Measurements from ENCODE around the gene SLC43A3. TPM values are rescaled to one million over a fixed set of nuclear protein-coding genes. Genes with fewer than 3 reads are reported as not detected.
"Not testable (repeated sequence)": the region's sequence is repeated elsewhere in the genome, so short reads cannot be mapped to it uniquely, and the experiment has no call there.

The SLC43A3 gene
- total RNA-seq, 2 donors from 2014 or later, result 12.1 to 13.8 TPM

DNA sequence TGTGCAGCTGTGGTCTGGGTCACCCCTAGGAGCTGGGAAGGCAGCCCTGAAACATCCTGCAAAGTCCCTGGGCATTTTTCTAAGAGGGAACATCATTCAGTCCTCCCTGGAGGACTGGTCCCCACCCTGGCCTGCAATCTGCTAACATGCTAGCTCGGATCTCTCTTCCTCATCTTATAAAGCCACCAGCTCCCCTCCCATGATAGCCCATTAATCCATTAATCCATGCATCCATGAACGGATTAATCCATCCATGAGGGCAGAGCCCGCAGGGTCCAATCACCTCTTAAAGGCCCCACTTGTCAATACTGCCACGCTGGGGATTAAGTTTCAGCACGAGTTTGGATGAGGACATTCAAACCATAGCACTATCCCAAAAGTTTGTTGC lies 58.1 kb downstream of the SLC43A3 start:
- Mint-ChIP-seq H3K4me3 (no peak overlapping the region), H3K4me1 (no peaks in the 10 kb centered on the region), H3K36me3 (ENCODE audit: low read depth) (no peaks in the 10 kb centered on the region), H3K27ac (no peak overlapping the region), H3K27me3 (peaks cover 36% of the 10 kb centered on the region)
- ATAC-seq (no peak), DNase-seq (no peak)
- no peaks in the 10 kb centered on the region for H3K9me3 ChIP-seq (ENCODE audit: control insufficient read depth, low read length, poor library complexity, severe bottlenecking)

DNA sequence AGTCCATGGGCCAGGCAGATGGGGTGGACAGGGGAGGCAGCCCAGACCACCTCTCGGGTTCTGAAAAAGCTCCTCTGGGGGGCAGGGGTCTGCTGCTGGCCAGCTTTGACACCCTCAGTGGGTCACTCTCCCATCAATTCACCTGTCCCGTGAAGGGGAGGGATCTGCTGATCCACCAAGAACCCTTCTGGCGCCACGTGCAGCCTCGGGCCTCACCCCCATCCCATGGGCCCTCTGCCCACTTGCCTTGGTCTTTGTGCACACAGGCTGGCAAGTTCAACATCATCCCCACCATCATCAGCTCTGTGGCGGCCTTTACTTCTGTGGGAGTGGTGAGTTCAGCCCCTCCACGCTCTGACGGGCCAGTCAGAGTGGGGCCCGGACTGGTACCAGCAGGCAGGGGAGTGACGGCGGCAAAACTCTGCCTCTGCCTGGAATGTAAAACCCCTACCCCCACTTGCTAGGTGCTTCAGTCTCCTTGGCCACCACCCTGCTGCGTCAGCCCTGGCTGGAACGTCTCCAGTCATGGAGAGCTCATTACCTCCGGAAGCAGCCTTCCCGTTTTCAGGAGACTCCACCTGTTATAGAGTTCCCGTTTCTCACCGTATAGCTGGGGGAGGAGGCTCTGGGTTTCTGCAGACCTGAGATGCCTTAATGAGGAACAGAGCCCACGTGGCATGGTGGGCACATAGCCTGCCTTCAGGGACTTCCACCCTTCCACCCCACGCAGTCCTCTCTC lies 58.6 kb downstream of the SLC43A3 start:
- ATAC-seq (no peak), DNase-seq (no peak)
- Mint-ChIP-seq H3K4me1 (no peaks in the 10 kb centered on the region), H3K4me3 (no peak overlapping the region), H3K36me3 (ENCODE audit: low read depth) (no peaks in the 10 kb centered on the region), H3K27ac (no peak overlapping the region), H3K27me3 (peaks cover 42% of the 10 kb centered on the region)
- no peaks in the 10 kb centered on the region for H3K9me3 ChIP-seq (ENCODE audit: control insufficient read depth, low read length, poor library complexity, severe bottlenecking)

DNA sequence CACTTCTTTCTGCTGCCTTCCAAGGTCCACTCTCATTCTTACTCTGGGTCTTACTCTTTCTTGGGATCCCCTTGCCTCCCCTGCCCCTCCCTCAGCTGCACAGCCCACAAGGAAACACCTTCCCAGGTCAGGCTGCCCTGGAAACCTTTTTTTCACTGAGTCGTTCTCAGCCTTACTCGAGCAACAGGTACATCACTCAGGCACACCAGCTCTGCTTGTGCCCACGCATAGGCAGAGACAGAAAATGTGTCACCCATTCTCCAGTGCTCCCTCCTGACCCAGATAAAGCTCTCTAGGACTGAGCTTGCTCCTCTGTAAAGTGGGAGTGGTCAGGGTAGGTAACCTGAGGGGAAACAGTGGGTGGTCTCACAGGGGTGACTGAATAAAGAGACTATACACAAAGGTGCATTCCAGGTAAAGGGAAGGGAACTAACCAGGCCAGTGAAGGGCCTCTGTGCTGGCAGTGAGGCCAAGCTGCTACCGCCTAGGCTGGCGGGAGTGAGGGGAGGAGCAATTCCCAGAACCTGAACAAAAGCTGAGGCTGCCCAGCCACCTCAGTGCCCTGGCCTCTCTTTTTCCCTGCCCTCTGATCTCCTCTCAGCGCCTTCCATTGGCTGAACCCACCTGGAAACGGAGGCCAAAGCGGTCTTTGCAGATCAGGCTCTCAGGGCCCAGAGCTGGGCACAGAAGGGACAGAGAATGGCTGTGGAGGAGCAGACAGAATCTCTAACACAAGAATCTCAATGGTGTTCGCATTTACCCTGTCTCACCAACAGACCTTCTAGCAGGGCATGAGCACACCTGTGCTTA lies 61.9 kb downstream of the SLC43A3 start:
- Mint-ChIP-seq H3K36me3 (ENCODE audit: low read depth) (no peaks in the 10 kb centered on the region), H3K27ac (no peak overlapping the region), H3K27me3 (peaks cover 47% of the 10 kb centered on the region), H3K4me3 (no peak overlapping the region), H3K4me1 (no peaks in the 10 kb centered on the region)
- no peak for DNase-seq
- H3K9me3 ChIP-seq (ENCODE audit: control insufficient read depth, low read length, poor library complexity, severe bottlenecking), result no peaks in the 10 kb centered on the region
- ATAC-seq, result no peak

DNA sequence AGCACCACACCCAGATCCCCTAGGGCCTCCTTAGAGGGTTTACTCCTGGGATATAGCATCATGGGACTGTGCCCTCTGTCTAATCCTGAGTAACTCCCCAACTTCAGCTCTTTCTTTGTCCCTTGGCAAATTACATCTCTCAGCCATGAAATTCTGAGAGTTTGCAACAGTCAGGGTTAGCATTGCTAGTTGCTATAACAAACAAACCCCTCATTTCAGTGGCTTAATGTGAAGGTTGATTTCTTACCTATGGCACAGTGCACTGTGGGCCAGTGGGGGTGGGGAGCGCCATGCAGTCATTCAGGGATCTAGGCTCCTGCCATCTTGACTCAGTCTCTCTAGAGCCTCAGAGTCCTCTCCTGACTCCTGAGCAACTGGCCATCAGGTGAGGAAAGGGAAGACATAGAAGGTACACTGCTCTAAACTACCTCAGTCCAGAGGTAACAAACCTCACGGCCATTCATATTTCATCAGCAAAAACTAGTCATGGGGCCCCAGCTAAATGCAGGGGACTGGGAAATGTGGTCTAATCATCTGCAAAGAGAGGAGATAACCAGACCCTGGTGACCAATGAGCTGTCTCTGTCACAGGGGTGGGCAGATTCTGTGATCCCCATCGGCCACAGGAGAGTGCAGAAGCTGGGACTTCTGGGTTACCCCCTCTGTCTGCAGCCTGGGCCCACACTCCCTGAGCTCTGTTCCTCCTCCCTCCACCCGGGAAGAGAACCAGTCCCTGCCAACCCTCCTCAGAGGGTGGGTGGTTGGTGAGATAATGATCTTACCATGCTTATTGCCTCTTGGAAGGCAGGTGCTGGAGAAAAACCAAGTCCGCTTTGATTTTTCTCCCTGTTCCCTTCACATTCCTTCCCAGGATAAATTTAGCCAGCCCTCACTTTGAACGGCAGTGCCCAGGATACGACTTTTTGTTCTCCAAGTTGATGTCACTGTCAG lies 63.5 kb downstream of the SLC43A3 start:
- ATAC-seq, result no peak
- peaks cover 42% of the 10 kb centered on the region for H3K27me3 Mint-ChIP-seq
- H3K36me3 Mint-ChIP-seq (ENCODE audit: low read depth), result no peaks in the 10 kb centered on the region
- H3K4me1 Mint-ChIP-seq, result no peaks in the 10 kb centered on the region
- H3K9me3 ChIP-seq (ENCODE audit: control insufficient read depth, low read length, poor library complexity, severe bottlenecking), result no peaks in the 10 kb centered on the region
- H3K4me3 Mint-ChIP-seq, result no peak overlapping the region
- no peak for DNase-seq
- H3K27ac Mint-ChIP-seq, result no peak overlapping the region

DNA sequence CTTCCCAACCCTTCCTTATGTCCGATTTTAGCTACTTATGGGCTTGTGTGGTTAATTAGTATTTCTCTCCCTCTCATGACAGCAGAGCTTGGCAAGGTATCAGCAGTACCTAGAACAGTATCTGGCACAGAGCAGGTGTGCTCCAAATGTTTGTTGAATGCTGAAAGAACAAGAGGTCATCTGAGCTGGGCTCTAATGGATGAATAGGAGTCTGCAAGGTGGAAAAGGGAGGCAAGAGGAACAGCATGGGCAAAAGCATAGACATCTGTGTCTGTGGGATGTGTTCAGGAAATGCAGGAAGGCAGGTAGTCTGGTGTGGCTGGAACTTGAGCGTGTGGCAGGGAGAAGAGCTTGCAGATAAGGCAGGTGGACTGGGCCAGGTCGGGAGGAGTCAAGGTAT lies 65.0 kb downstream of the SLC43A3 start:
- Mint-ChIP-seq H3K4me3 (no peak overlapping the region), H3K27me3 (peaks cover 33% of the 10 kb centered on the region), H3K36me3 (ENCODE audit: low read depth) (no peaks in the 10 kb centered on the region), H3K27ac (no peak overlapping the region), H3K4me1 (no peaks in the 10 kb centered on the region)
- DNase-seq (no peak), ATAC-seq (no peak)
- H3K9me3 ChIP-seq (ENCODE audit: control insufficient read depth, low read length, poor library complexity, severe bottlenecking), result no peaks in the 10 kb centered on the region

DNA sequence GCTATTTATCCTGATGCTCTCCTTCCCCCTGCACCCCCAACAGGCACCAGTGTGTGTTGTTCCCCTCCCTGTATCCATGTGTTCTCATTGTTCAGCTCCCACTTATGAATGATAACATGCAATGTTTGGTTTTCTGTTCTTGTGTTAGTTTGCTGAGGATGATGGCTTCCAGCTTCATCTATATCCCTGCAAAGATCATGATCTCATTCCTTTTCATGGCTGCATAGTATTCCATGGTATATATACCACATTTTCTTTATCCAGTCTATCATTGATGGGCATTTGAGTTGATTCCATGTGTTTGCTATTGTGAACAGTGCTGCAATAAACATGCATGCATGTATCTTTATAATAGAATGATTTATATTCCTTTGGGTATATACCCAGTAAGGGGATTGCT lies 65.5 kb downstream of the SLC43A3 start:
- peaks cover 28% of the 10 kb centered on the region for H3K27me3 Mint-ChIP-seq
- H3K4me1 Mint-ChIP-seq; H3K9me3 ChIP-seq (ENCODE audit: control insufficient read depth, low read length, poor library complexity, severe bottlenecking); DNase-seq; H3K27ac Mint-ChIP-seq; H3K4me3 Mint-ChIP-seq; H3K36me3 Mint-ChIP-seq (ENCODE audit: low read depth); ATAC-seq: not testable (repeated sequence)

DNA sequence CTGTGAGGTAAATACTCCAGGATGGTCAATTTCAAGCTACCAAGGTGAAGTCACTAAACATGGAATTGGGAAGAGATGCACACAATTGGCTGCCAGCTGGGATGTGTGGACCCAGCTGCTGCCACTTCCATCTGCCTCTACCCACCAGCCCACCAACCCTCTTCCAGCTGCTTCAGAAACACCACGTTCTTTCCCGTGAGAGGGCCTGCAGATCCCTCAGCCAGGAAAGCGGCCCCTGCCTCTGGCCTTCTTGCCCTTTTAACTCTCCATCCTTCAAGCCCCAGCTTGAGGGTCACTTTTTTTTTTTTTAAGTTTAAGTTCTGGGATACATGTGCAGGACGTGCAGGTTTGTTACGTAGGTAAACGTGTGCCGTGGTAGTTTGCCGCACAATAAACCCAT lies 65.9 kb downstream of the SLC43A3 start:
- H3K9me3 ChIP-seq (ENCODE audit: control insufficient read depth, low read length, poor library complexity, severe bottlenecking), result no peaks in the 10 kb centered on the region
- ATAC-seq, result no peak
- Mint-ChIP-seq H3K4me1 (no peaks in the 10 kb centered on the region), H3K27me3 (peaks cover 26% of the 10 kb centered on the region), H3K36me3 (ENCODE audit: low read depth) (no peaks in the 10 kb centered on the region), H3K27ac (no peak overlapping the region), H3K4me3 (no peak overlapping the region)
- DNase-seq, result no peak

GRCh38 chr11:57359896-57360690 lies 66.8 kb downstream of the SLC43A3 start:
- DNase-seq (no peak), ATAC-seq (no peak)
- no peaks in the 10 kb centered on the region for H3K9me3 ChIP-seq (ENCODE audit: control insufficient read depth, low read length, poor library complexity, severe bottlenecking)
- Mint-ChIP-seq H3K4me3 (no peak overlapping the region), H3K36me3 (ENCODE audit: low read depth) (no peaks in the 10 kb centered on the region), H3K27me3 (peaks cover 19% of the 10 kb centered on the region), H3K27ac (no peak overlapping the region), H3K4me1 (no peaks in the 10 kb centered on the region)

DNA sequence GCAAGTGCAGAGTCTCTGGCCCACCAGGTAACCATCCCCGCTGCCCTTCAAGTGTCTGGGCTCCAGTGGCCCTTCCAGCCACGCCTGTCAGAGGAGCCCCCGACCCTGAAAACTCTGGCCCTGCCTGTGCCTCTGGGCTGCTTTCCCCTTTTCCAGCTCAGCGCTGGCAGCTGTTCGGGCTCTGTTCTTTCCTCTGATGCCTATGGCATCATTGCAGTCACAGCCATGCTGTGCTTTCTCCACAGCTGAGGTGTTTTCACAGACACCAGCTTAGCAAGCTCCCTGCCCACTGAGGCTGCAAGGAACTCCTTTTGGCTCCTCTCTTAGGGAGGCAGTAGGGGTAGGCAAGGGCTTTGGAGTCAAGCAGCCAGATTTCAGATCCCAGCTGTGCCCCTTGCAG lies 67.5 kb downstream of the SLC43A3 start:
- no peak overlapping the region for H3K4me3 Mint-ChIP-seq

DNA sequence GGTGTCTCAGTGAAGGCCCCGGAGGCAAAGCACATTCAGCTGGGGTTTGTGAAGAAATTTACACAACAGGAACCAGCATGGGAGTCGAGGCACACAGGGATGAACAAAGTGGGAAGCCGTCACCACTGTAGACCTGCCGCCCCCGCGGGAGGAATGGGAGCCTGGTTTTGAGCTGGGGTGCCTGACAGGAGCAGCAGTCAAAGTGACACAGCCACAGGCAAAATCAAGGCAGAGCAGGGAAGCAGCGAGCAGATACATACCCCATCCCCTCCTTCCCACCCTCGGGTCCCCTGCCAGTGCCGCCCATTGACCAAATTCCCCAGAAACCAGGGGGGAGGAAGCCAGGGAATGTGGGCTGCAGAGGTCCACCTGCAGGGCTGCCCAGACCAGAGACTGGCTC lies 67.9 kb downstream of the SLC43A3 start:
- H3K9me3 ChIP-seq (ENCODE audit: control insufficient read depth, low read length, poor library complexity, severe bottlenecking), result no peaks in the 10 kb centered on the region
- Mint-ChIP-seq H3K27ac (no peak overlapping the region), H3K4me1 (peaks cover 3% of the 10 kb centered on the region), H3K36me3 (ENCODE audit: low read depth) (peaks cover 5% of the 10 kb centered on the region), H3K27me3 (peaks cover 26% of the 10 kb centered on the region), H3K4me3 (no peak overlapping the region)
- ATAC-seq (no peak), DNase-seq (no peak)

More for the DNA sequence above, 67.5 kb downstream of the SLC43A3 start:
- Mint-ChIP-seq H3K27ac (no peak overlapping the region), H3K36me3 (ENCODE audit: low read depth) (peaks cover 4% of the 10 kb centered on the region), H3K4me1 (peaks cover 3% of the 10 kb centered on the region), H3K27me3 (peaks cover 25% of the 10 kb centered on the region)
- H3K9me3 ChIP-seq (ENCODE audit: control insufficient read depth, low read length, poor library complexity, severe bottlenecking), result no peaks in the 10 kb centered on the region
- ATAC-seq (no peak), DNase-seq (no peak)

- DNase-seq, result no peak
- no peak overlapping the region for H3K4me3 Mint-ChIP-seq
- no peak for ATAC-seq
- H3K27ac Mint-ChIP-seq, result no peak overlapping the region
- no peaks in the 10 kb centered on the region for H3K9me3 ChIP-seq (ENCODE audit: control insufficient read depth, low read length, poor library complexity, severe bottlenecking)
- peaks cover 5% of the 10 kb centered on the region for H3K36me3 Mint-ChIP-seq (ENCODE audit: low read depth)
- peaks cover 3% of the 10 kb centered on the region for H3K4me1 Mint-ChIP-seq
- H3K27me3 Mint-ChIP-seq, result peaks cover 21% of the 10 kb centered on the region
These were observed 68.4 kb downstream of the SLC43A3 start for GRCh38 chr11:57358543-57358961.

GRCh38 chr11:57357856-57358255 lies 69.1 kb downstream of the SLC43A3 start:
- Mint-ChIP-seq H3K4me1 (peaks cover 3% of the 10 kb centered on the region), H3K36me3 (ENCODE audit: low read depth) (peaks cover 5% of the 10 kb centered on the region), H3K27me3 (peaks cover 20% of the 10 kb centered on the region), H3K4me3 (no peak overlapping the region), H3K27ac (no peak overlapping the region)
- ATAC-seq (no peak), DNase-seq (no peak)
- H3K9me3 ChIP-seq (ENCODE audit: control insufficient read depth, low read length, poor library complexity, severe bottlenecking), result no peaks in the 10 kb centered on the region
